Measurements from ENCODE around the gene GLI2. TPM values are rescaled to one million over a fixed set of nuclear protein-coding genes. Genes with fewer than 3 reads are reported as not detected.

Gene GLI2
- total RNA-seq, 1 experiment from 2014 or later, result 11.6 TPM

DNA sequence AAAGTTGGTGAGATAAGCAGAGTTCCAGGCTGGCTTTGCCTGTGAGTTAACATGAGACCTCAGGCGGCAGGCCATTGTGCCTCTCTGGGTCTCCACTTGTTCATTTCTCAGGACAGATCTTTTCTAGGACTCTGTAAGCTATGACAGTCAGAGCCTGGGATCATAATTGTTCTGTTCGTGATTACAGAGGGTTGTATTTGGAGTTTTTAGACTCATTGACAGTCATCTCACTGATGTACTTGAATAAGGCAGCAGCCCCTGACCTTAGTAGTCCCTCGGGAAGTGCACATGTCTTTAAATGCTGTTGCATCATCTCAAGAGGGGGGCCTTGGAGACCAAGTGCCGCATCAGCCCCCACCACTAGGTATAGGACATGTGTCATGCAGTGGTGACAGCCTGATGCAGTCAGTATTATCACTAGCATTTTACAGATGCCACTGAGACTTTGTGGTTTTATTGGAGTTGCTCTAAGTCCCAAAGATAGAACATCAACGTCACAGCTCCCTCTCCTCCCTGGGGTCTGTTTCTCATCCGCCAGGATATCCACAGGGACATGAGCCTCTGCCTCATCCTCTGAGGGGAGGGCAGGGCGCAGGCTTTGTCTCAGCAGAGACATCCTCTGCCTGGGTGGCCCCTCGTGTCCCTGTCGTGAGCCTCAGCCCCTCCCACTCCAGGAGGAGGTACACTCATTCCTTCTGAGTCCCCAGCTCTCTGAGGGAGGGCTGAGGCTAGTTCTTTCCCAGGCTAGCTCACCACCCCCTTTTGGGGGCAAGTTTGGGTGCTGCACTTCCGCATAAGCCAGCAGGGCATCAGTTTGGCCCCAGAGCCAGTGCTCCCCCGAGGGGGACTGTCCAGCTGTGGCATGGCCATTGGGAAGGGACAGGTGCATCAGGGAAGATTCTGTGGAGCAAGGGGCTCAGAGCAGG lies 14.1 kb downstream of the GLI2 start:
- Histone ChIP-seq H3K4me3 (no peak overlapping the region), H4K20me1 (ENCODE audit: insufficient read depth) (no peaks in the 10 kb centered on the region), H2AFZ (no peak overlapping the region), H3F3A (ENCODE audit: insufficient read depth, low read depth) (no peaks in the 10 kb centered on the region), H3K4me2 (no peak overlapping the region), H3K4me1 (replicated peaks; ENCODE audit: insufficient read depth) (no peaks in the 10 kb centered on the region), H3K27ac (no peak overlapping the region), H3K36me3 (ENCODE audit: low read depth) (no peaks in the 10 kb centered on the region), H3K9me3 (ENCODE audit: insufficient read depth, low read depth) (no peaks in the 10 kb centered on the region), H3K79me2 (ENCODE audit: low read depth) (no peaks in the 10 kb centered on the region), H3K27me3 (ENCODE audit: insufficient read depth, low read depth) (peaks cover 45% of the 10 kb centered on the region), H3K9me2 (ENCODE audit: insufficient read depth) (no peaks in the 10 kb centered on the region)
- ChIA-PET CTCF (no interaction called here), POLR2A (ENCODE audit: unreplicated experiment) (no interaction called here)
- BruUV-seq (replicated peaks), result no TSS peak
- intact Hi-C loops (cut with micrococcal nuclease; ENCODE audit: unreplicated experiment), result no loop called here
- TF ChIP-seq, protein P1, sequence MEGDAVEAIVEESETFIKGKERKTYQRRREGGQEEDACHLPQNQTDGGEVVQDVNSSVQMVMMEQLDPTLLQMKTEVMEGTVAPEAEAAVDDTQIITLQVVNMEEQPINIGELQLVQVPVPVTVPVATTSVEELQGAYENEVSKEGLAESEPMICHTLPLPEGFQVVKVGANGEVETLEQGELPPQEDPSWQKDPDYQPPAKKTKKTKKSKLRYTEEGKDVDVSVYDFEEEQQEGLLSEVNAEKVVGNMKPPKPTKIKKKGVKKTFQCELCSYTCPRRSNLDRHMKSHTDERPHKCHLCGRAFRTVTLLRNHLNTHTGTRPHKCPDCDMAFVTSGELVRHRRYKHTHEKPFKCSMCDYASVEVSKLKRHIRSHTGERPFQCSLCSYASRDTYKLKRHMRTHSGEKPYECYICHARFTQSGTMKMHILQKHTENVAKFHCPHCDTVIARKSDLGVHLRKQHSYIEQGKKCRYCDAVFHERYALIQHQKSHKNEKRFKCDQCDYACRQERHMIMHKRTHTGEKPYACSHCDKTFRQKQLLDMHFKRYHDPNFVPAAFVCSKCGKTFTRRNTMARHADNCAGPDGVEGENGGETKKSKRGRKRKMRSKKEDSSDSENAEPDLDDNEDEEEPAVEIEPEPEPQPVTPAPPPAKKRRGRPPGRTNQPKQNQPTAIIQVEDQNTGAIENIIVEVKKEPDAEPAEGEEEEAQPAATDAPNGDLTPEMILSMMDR (conservative IDR thresholded peaks at IDR 0.05), result no peak
- TF ChIP-seq EZH2 (IDR thresholded peaks at IDR 0.05; ENCODE audit: low read depth), result no peak
- DNase-seq, result no peak

DNA sequence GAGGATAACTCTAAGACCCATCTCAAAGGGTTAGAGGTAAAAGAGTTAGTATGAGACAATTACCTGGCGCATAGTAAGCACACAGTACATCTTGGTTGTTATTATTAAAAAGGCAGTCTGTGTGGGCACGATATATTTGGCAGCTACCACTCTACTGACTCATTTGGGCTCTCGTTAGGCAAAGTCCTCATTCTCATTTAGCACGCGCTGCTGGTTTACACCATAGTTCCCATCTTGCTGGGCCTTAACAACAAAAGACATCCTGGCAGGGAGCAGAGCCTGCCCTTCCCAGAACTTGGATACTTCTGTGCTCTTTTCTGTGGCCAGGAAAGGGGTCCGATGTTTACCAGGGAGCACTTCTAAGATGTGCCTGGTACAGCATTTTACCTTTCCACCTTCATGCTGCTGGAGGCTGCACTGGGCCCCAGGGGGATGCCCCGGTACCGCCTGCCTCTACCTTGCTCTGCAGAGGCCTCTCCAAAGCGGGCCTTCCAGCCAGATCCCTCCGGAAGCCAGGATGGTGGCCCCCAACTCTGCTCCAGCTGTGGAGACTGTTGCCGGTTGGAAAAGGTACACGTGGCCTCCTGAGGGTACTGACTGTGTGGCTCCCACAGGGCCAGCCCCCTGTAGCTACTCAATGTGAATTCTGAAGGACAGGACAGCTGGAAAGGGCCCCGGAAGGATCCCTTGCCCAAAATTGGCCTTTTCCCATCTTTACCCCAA lies 15.0 kb downstream of the GLI2 start:
- Histone ChIP-seq H4K20me1 (ENCODE audit: insufficient read depth) (no peaks in the 10 kb centered on the region), H3K79me2 (ENCODE audit: low read depth) (no peaks in the 10 kb centered on the region), H3K4me1 (replicated peaks; ENCODE audit: insufficient read depth) (no peaks in the 10 kb centered on the region), H3K27ac (no peak overlapping the region), H3K9me3 (ENCODE audit: insufficient read depth, low read depth) (no peaks in the 10 kb centered on the region), H3K9me2 (ENCODE audit: insufficient read depth) (no peaks in the 10 kb centered on the region), H3K4me2 (no peak overlapping the region), H2AFZ (no peak overlapping the region), H3K36me3 (ENCODE audit: low read depth) (no peaks in the 10 kb centered on the region), H3K27me3 (ENCODE audit: insufficient read depth, low read depth) (peaks cover 36% of the 10 kb centered on the region), H3K4me3 (no peak overlapping the region), H3F3A (ENCODE audit: insufficient read depth, low read depth) (no peaks in the 10 kb centered on the region)
- ChIA-PET POLR2A (ENCODE audit: unreplicated experiment) (no interaction called here), CTCF (no interaction called here)
- no TSS peak for BruUV-seq (replicated peaks)
- TF ChIP-seq EZH2 (IDR thresholded peaks at IDR 0.05; ENCODE audit: low read depth), result no peak
- TF ChIP-seq, protein P1 (conservative IDR thresholded peaks at IDR 0.05), result no peak
- no peak for DNase-seq
- intact Hi-C loops (cut with micrococcal nuclease; ENCODE audit: unreplicated experiment), result no loop called here

DNA sequence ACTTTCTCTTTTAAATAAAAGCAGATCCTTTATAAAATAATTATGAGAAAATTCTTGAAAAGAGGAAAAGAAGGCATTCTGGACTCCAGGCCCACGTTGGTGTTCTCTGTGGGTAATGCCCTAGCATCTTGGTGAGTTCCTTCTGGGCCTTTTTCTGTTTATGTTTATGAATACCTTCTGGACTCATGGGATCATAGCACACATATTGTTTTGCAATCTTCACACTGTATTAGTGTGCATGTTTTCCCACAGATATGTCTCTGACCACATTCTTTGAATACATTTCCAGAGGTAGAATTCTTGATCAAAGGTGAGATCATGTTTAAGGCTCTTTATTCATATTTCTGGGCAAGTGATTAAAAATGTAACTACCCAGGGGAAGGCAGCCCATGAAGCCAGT lies 15.9 kb downstream of the GLI2 start:
- no peaks in the 10 kb centered on the region for H3K79me2 ChIP-seq (ENCODE audit: low read depth)
- no TSS peak for BruUV-seq (replicated peaks)
- H4K20me1 ChIP-seq (ENCODE audit: insufficient read depth), result no peaks in the 10 kb centered on the region
- H3K9me2 ChIP-seq (ENCODE audit: insufficient read depth), result no peaks in the 10 kb centered on the region
- TF ChIP-seq, protein P1 (conservative IDR thresholded peaks at IDR 0.05), result no peak
- TF ChIP-seq EZH2 (IDR thresholded peaks at IDR 0.05; ENCODE audit: low read depth), result no peak
- H3K4me1 ChIP-seq (replicated peaks; ENCODE audit: insufficient read depth), result no peaks in the 10 kb centered on the region
- CTCF ChIA-PET, result no interaction called here
- H3K27ac ChIP-seq, result no peak overlapping the region
- no peaks in the 10 kb centered on the region for H3F3A ChIP-seq (ENCODE audit: insufficient read depth, low read depth)
- peaks cover 29% of the 10 kb centered on the region; the same call in 1 of the 2 replicates for H3K27me3 ChIP-seq (ENCODE audit: insufficient read depth, low read depth)
- H3K9me3 ChIP-seq (ENCODE audit: insufficient read depth, low read depth), result no peaks in the 10 kb centered on the region
- no peak overlapping the region for H3K4me3 ChIP-seq
- H3K4me2 ChIP-seq, result no peak overlapping the region
- POLR2A ChIA-PET (ENCODE audit: unreplicated experiment), result no interaction called here
- no peak overlapping the region for H2AFZ ChIP-seq
- H3K36me3 ChIP-seq (ENCODE audit: low read depth), result no peaks in the 10 kb centered on the region
- intact Hi-C loops (cut with micrococcal nuclease; ENCODE audit: unreplicated experiment), result no loop called here
- no peak for DNase-seq

Measured in PC-9 (cell line).